Stimulated activated CD8-positive, alpha-beta memory T cell treated with anti-CD3 and anti-CD28 coated beads, Interleukin-4, amount 100 ng/mL, for 24 hours (primary cell): Measurements from ENCODE around the gene MED28.

Source experiments
- DNase-seq: peaks from one replicate; pipeline ENCODE4 v3.0.0-alpha.2; 2020; ENCODE audit warnings: low read depth

MED28 gene

GRCh38 chr4:17667253-17667652 lies 52.8 kb downstream of the MED28 start:
- DNase-seq = no peak

- DNase-seq = no peak
These were observed 53.3 kb downstream of the MED28 start for GRCh38 chr4:17667653-17668201.

GRCh38 chr4:17670423-17670822 lies 56.0 kb downstream of the MED28 start:
- DNase-seq = no peak

- no peak for DNase-seq
These were observed 66.3 kb downstream of the MED28 start for GRCh38 chr4:17680559-17681280.

- no peak for DNase-seq
These were observed 67.1 kb downstream of the MED28 start for GRCh38 chr4:17681281-17682221.

GRCh38 chr4:17682222-17682566 lies 67.8 kb downstream of the MED28 start:
- no peak for DNase-seq
